GM21737 (cell line): Measurements from ENCODE around the gene DCC.

Experiments used
- ATAC-seq: cut with Tn5 transposase; IDR thresholded peaks from one replicate; pipeline ENCODE4 v1.9.1; 2021; ENCODE audit warnings: mild to moderate bottlenecking, moderate library complexity; ENCODE audit not compliant: unreplicated experiment

The DCC gene

DNA sequence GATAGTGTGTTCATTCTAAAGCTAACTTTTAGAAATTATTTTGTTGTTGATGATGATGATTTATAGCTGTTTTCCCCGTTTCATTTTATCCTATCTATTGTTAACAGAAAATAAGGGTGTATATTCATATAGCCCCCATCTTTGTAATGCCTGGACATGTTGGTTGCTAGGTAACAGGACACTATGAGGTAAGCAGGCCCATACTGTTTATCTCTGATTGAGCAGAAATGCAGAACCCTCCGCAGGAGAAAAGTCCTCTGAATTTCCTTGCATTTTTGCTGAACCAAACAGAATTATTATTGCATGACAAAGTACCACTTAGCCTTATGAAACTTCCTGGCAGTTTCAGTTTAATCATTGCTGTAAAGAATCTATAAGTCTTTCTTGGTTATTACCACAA, 339.4 kb downstream of the DCC start:
- no peak for ATAC-seq

DNA sequence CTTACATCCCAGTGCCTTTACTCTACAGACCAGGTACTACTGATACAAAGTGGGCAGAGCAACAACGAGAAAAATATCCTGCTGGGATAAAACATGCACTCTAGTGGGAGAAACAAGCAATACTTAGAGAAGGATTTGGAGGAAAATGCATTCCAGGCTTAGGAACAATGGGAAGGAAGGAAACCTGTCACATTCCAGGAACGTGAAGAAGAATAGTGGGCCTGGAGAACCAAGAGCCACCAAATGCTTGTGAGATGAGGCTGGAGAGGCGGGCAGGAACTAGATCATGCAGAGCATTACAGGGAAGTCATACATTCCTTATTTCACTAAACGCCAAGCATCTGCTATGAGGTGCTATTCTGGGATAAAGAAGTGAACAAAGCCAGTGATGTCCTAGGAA, 342.3 kb downstream of the DCC start:
- no peak for ATAC-seq

DNA sequence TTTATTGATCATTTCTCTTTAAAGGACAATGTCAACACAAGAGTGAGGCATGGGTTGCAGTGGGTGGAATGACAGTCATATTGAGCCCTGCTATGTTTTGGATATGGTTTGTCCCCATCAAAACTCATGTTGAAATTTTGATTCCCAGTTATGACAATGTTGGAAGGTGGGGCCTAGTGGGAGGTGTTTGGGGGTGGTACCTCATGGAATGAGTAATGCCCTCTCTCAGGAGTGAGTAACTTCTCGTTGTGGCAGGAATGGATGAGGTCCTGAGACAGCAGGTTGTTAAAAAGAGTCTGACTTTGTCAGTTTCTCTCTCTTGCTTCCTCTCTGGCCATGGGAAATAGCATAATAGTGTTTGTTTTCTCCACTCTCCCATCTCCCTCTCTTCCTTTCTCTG, 345.3 kb downstream of the DCC start:
- no peak for ATAC-seq

- ATAC-seq, result no peak
Observed at GRCh38 chr18:52691841-52692240, 351.8 kb downstream of the DCC start.

DNA sequence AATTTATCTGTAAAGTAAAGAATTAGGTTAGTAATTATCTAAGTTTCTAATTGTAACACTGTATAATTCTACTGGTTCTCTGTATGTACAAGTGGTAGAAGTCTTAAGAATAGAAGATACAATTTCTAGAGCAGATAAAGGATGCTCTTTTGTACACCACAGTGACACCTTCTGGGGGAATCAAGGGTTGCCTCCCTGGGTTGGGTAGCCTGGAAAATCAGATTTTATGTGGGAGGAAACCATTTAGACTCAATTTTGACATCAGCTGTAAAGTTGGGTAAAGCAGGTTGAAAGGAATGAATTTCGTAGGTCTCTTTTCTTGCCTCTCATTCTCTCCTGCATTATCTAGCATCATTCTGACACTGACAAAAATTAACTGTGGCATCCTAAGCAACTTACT, 354.8 kb downstream of the DCC start:
- no peak for ATAC-seq

DNA sequence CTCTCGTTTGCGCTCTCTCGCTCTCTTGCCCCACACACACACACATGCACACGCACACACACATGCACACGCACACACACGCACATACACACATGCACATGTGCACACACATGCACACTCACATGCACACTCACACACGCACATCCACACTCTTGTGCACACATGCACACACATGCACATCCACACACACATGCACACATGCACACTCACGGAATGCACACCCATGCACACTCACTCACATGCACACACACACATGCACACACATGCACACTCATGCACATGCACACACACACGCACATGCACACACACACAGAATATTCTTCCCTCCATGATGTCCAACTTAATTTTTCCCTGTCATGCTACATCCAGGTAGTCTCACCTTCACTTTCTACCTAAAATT, 360.1 kb downstream of the DCC start:
- no peak for ATAC-seq

DNA sequence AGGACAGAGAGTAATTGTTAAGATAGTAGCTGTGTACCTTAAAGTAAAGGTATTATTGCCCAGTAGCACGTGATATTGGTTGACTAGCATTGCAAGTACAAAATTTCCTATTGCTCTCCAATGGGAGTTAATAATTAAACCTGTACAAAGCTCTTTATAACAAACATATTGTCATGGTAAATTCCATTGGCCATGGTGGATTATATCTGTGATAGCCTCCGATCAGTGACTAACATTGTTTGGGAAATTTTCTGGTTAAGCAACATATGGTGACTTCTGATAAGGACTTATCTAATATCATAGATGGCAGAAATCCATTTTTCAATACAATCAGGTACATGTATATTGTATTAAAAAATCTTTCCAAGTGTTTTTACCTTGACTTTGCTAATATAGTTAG, 360.8 kb downstream of the DCC start:
- no peak for ATAC-seq

GRCh38 chr18:52701219-52701935, 361.4 kb downstream of the DCC start:
- ATAC-seq, result no peak

DNA sequence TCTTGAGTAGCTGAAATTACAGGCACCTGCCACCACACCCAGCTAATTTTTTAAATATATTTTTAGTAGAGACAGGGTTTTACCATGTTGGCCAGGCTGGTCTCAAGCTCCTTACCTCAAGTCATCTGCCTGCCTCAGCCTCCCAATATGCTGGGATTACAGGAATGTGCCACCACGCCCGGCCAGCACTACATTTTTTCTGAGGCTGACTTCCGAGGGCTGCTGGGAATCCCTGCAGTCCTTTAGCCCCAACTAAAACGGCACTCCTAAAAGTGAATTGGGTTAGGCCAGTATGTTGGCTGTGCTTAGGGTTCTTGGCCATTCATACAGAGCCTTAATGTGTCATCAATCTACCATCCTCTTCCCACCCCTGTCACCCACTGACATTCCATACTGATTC, 375.4 kb downstream of the DCC start:
- no peak for ATAC-seq

GRCh38 chr18:52715991-52716390, 376.0 kb downstream of the DCC start:
- ATAC-seq, result no peak

DNA sequence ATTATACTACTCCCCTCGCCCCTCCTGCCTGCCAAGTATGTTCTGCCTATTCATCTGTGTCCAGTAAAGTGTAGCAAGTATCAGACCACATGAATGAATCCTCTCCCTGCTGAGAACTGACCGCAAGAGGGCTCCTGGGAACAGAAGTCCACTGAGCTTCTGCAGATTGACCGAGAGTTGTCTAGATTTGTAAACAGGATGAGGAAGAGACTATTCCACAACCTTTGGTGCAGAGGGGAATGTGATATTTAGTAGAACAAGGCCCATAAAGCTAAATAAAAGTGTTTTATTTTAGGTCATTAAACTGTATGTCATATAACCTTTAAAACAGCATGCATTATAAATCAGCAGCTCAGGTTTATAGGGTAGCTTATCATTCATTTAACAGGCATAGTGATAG, 377.0 kb downstream of the DCC start:
- ATAC-seq, result no peak

GRCh38 chr18:52722904-52723303, 382.9 kb downstream of the DCC start:
- no peak for ATAC-seq

GRCh38 chr18:52723550-52723970, 383.6 kb downstream of the DCC start:
- no peak for ATAC-seq

DNA sequence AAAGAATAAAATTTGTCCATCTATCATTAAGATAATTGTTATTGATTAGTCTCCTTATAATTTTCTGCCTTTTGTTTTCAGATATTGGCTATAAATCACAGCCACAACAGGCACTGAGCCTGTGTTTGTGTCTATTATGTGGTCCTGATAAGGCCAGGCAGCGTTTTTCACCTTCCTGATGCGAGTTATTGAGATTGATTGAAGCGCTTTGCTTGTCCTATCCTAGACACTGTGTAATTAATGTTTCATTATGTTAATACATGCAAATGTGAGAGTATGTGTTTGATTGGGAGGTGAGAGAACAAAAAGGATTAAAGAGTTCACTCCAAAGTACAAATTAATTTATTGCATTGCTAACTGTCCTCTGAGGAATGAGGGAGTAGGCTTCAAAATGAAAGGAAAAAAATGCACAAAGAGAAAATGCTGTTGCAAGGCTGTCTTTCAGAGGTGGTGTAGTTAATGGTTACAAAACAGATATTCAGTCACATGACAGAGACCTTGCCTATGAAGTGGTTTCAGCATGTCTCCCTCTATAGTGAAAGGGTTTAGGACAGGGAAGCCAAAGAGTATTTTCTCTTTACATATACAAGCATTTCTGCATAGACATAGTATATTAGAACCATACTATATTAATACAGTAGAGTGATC, 391.1 kb downstream of the DCC start:
- ATAC-seq, result no peak

DNA sequence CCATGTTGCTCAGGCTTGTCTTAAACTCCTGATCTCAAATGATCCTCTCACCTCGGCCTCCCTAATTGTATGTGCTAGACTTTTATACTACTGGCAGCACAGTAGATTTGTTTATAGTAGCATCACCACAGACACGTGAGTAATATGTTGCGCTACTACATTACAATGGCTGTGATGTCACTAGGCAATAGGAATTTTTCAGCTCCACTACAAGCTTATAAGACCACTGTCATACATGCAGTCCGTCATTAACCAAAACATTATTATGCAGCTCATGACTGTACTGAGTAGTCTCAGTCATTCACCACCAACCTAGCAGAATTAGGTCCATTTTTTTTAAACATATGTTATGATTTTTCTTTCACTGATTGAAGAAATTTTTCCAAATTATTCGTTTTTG, 398.9 kb downstream of the DCC start:
- no peak for ATAC-seq

DNA sequence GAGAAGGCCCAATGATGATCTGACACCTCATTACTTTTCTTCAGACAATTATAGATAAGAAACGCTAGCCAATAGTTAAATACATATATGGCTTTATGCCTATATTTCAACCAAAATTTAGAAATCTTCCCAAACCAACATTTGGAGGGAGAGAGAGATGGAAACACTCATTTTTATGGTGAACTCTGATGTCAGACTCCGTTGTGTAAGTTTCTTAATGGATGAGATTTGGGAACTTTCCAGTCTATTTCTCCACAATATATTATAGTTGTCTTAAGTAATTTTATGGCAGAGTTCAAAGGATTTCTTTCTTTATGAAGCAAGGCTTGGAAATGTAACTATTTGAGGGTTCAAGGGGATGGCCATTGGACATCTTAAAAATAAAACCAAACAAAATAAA, 407.0 kb downstream of the DCC start:
- no peak for ATAC-seq

GRCh38 chr18:52747869-52748268, 407.9 kb downstream of the DCC start:
- no peak for ATAC-seq

DNA sequence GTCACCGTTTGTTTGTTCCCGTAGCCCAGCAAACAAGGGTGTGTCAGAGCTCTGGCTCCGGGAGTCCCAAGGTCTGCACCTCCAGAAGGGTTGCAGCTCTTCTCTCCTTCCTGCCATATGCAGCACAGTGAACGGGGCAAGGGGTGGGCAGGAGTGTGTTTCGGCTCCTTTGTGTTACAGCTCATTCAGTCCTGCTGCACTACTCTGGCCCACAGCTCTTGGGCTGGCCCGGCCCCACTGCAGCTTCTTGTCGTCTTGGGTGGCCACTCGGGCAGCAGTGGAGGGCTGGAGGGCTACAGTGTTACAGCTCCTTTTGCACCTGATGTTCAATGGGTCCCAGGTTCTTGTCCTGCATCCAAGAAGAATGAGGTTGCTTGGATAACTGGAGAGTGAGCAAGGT, 408.3 kb downstream of the DCC start:
- ATAC-seq, result no peak

DNA sequence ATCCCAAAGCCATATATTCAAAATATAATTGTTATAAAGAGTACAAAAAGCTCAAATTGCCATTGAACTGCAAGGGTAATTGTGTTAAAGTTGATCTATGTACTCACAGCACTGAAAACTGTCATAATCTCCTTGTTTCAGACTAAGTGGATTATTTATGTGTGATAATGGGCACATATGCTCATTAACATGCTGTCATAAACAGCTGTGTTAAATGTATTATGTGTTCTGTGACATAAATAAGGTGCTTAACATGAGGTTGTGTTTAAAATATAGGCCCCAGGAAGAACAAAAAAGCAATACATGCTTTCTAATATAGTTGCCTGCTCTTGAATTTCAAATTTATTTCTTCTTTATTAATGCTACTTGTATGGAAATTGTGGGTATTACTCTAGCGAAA, 409.5 kb downstream of the DCC start:
- ATAC-seq, result no peak

GRCh38 chr18:52750995-52751394, 411.0 kb downstream of the DCC start:
- no peak for ATAC-seq

GRCh38 chr18:52764316-52764715, 424.3 kb downstream of the DCC start:
- no peak for ATAC-seq

GRCh38 chr18:52766002-52766545, 426.1 kb downstream of the DCC start:
- no peak for ATAC-seq

GRCh38 chr18:52781113-52781512, 441.1 kb downstream of the DCC start:
- no peak for ATAC-seq
